ENCODE measurements around the gene GUCA2B.

GUCA2B gene

DNA sequence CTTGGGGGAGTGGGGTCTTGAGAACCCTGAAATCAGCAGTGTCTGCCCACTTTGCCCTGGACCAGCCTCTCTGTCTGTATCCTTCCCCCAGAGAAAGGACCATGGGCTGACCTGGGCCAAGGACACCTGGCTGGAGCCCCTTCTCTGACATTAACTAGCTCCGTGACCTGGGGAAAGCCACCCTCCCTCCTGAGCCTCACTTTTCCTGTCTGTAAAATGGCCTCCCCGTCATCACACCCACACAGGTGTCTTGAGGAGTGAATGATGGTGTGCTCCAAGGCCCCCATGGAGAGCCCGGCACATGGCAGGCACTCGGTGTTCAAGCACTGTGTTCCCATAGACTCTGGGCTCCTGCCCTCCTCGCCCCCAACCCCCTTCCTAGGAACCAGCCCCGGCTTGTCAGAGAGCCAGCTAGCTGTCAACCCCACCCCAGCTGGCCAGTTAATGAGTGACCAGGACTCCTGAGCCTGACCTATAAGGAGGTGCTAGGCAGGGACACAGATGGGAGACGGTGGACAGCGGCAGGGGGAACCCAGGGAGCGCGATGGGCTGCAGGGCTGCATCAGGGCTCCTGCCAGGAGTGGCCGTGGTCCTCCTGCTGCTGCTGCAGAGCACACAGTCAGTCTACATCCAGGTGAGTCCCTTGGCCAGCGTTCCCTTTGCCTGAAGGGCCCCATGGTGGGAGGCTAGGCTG is at the start of gene GUCA2B:
Gene GUCA2B, plus strand, starts transcription at position 504 of the 694 bp plus-strand sequence. Its CDS starts 41 bp downstream, at position 545.
- Histone ChIP-seq H3K9ac (ENCODE audit: low read length in 5 of 5) (no peak within 1 kb of the TSS), H3K27ac (ENCODE audit: low read depth, low read length) (no peak within 1 kb of the TSS), H3K27me3 (ENCODE audit: control insufficient read depth in 5 of 5, insufficient read depth in 4 of 5, low read length in 5 of 5) (no peaks in the 10 kb centered on the region), H3K4me3 (ENCODE audit: low read depth in 1 of 5, low read length in 5 of 5) (no peak within 1 kb of the TSS), H3K9me3 (ENCODE audit: control insufficient read depth in 5 of 5, low read length in 5 of 5) (no peaks in the 10 kb centered on the region), H3K36me3 (ENCODE audit: control insufficient read depth in 5 of 5, insufficient read depth in 5 of 5, low read length in 5 of 5) (no peaks in the 10 kb centered on the region), H3K4me1 (ENCODE audit: control insufficient read depth in 5 of 5, insufficient read depth in 5 of 5, low read length in 5 of 5) (no peaks in the 10 kb centered on the region)

GRCh38 chr1:42105025-42105424 is 48.2 kb upstream of the GUCA2B start:
- Histone ChIP-seq H3K27ac (ENCODE audit: low read depth, low read length) (no peak overlapping the region), H3K36me3 (ENCODE audit: control insufficient read depth in 5 of 5, insufficient read depth in 5 of 5, low read length in 5 of 5) (no peaks in the 10 kb centered on the region), H3K4me3 (ENCODE audit: low read depth in 1 of 5, low read length in 5 of 5) (no peak overlapping the region), H3K4me1 (ENCODE audit: control insufficient read depth in 5 of 5, insufficient read depth in 5 of 5, low read length in 5 of 5) (peaks cover 0 to 3% (median 0%) of the 10 kb centered on the region in 5 donors), H3K9me3 (ENCODE audit: control insufficient read depth in 5 of 5, low read length in 5 of 5) (peaks cover 0 to 4% (median 0%) of the 10 kb centered on the region in 5 donors), H3K27me3 (ENCODE audit: control insufficient read depth in 5 of 5, insufficient read depth in 4 of 5, low read length in 5 of 5) (peaks cover 0 to 2% (median 0%) of the 10 kb centered on the region in 5 donors), H3K9ac (ENCODE audit: low read length in 5 of 5) (no peak overlapping the region)

DNA sequence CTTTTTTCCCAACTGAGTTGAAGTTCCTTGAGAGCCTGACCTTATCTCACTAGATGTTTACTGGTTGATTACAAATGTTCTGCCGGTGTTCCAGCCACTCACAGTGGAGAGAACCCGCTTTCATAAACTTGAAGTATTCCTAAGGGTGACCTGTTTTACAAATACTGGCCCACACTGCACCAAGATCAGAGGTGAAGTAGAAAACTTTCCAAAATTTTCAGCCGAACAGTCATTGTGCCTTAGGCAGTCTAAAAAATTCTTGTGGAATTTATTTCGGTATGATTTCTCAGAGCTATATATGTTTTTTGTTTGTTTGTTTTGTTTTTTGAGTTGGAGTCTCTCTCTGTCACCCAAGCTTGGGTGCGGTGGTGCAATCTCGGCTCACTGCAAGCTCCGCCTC is 44.9 kb upstream of the GUCA2B start:
- Histone ChIP-seq H3K4me3 (ENCODE audit: low read depth in 1 of 5, low read length in 5 of 5) (no peak overlapping the region), H3K4me1 (ENCODE audit: control insufficient read depth in 5 of 5, insufficient read depth in 5 of 5, low read length in 5 of 5) (no peaks in the 10 kb centered on the region), H3K36me3 (ENCODE audit: control insufficient read depth in 5 of 5, insufficient read depth in 5 of 5, low read length in 5 of 5) (no peaks in the 10 kb centered on the region), H3K27ac (ENCODE audit: low read depth, low read length) (no peak overlapping the region), H3K9ac (ENCODE audit: low read length in 5 of 5) (no peak overlapping the region), H3K9me3 (ENCODE audit: control insufficient read depth in 5 of 5, low read length in 5 of 5) (no peaks in the 10 kb centered on the region), H3K27me3 (ENCODE audit: control insufficient read depth in 5 of 5, insufficient read depth in 4 of 5, low read length in 5 of 5) (peaks cover 0 to 2% (median 0%) of the 10 kb centered on the region in 5 donors)

- Histone ChIP-seq H3K9me3 (ENCODE audit: control insufficient read depth in 5 of 5, low read length in 5 of 5) (no peaks in the 10 kb centered on the region), H3K27ac (ENCODE audit: low read depth, low read length) (no peak overlapping the region), H3K4me1 (ENCODE audit: control insufficient read depth in 5 of 5, insufficient read depth in 5 of 5, low read length in 5 of 5) (no peaks in the 10 kb centered on the region), H3K9ac (ENCODE audit: low read length in 5 of 5) (no peak overlapping the region), H3K4me3 (ENCODE audit: low read depth in 1 of 5, low read length in 5 of 5) (no peak overlapping the region), H3K36me3 (ENCODE audit: control insufficient read depth in 5 of 5, insufficient read depth in 5 of 5, low read length in 5 of 5) (no peaks in the 10 kb centered on the region), H3K27me3 (ENCODE audit: control insufficient read depth in 5 of 5, insufficient read depth in 4 of 5, low read length in 5 of 5) (peaks cover 0 to 1% (median 0%) of the 10 kb centered on the region in 5 donors)
Observed at GRCh38 chr1:42109600-42109999, 43.6 kb upstream of the GUCA2B start.

GRCh38 chr1:42114229-42114628 is 39.0 kb upstream of the GUCA2B start:
- no peaks in the 10 kb centered on the region for H3K36me3 ChIP-seq (ENCODE audit: control insufficient read depth in 5 of 5, insufficient read depth in 5 of 5, low read length in 5 of 5)
- H3K27me3 ChIP-seq (ENCODE audit: control insufficient read depth in 5 of 5, insufficient read depth in 4 of 5, low read length in 5 of 5) = no peaks in the 10 kb centered on the region
- no peak overlapping the region for H3K9ac ChIP-seq (ENCODE audit: low read length in 5 of 5)
- no peak overlapping the region for H3K27ac ChIP-seq (ENCODE audit: low read depth, low read length)
- no peak overlapping the region for H3K4me3 ChIP-seq (ENCODE audit: low read depth in 1 of 5, low read length in 5 of 5)
- no peaks in the 10 kb centered on the region for H3K4me1 ChIP-seq (ENCODE audit: control insufficient read depth in 5 of 5, insufficient read depth in 5 of 5, low read length in 5 of 5)
- H3K9me3 ChIP-seq (ENCODE audit: control insufficient read depth in 5 of 5, low read length in 5 of 5) = no peaks in the 10 kb centered on the region

DNA sequence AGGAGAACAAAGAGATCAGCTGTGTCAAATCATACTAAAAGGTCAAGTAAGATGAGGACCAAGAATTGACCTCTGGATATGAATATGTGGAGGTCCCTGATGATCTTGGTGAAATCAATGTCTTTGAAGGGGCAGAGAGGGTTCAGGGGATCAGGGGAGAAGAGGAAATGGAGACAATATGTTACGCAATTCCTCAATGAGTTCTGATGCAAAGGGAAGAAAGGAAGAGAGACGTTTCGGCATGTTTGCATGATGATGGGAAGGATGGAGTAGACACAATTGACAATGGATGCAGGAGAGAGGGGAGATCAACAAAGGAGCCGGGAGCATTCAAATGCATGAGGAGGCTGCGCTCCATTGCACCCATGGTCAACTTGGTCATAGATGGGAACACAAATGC is 36.0 kb upstream of the GUCA2B start:
- Histone ChIP-seq H3K9ac (ENCODE audit: low read length in 5 of 5) (no peak overlapping the region), H3K9me3 (ENCODE audit: control insufficient read depth in 5 of 5, low read length in 5 of 5) (no peaks in the 10 kb centered on the region), H3K4me1 (ENCODE audit: control insufficient read depth in 5 of 5, insufficient read depth in 5 of 5, low read length in 5 of 5) (no peaks in the 10 kb centered on the region), H3K27me3 (ENCODE audit: control insufficient read depth in 5 of 5, insufficient read depth in 4 of 5, low read length in 5 of 5) (no peaks in the 10 kb centered on the region), H3K4me3 (ENCODE audit: low read depth in 1 of 5, low read length in 5 of 5) (no peak overlapping the region), H3K36me3 (ENCODE audit: control insufficient read depth in 5 of 5, insufficient read depth in 5 of 5, low read length in 5 of 5) (no peaks in the 10 kb centered on the region), H3K27ac (ENCODE audit: low read depth, low read length) (no peak overlapping the region)

DNA sequence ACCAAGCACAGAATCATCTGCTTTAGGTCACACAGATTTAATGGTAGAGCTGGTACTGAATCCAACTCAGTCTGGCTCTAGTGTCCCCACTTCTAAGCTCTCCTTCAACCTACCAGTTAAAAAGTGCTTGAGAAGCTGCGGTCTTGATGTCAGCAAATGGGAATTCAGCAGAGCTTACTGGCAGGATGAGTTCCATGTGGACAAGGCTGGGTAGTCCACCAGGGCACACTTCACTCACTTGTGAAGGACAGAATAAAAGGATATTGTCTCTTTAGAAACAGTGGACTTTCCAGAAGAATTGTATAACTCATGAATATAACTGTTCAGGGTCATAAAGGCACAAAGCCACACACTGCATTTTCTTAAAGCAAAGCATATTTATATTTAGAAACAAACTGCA is 35.1 kb upstream of the GUCA2B start:
- Histone ChIP-seq H3K27me3 (ENCODE audit: control insufficient read depth in 5 of 5, insufficient read depth in 4 of 5, low read length in 5 of 5) (no peaks in the 10 kb centered on the region), H3K9ac (ENCODE audit: low read length in 5 of 5) (no peak overlapping the region), H3K4me1 (ENCODE audit: control insufficient read depth in 5 of 5, insufficient read depth in 5 of 5, low read length in 5 of 5) (no peaks in the 10 kb centered on the region), H3K4me3 (ENCODE audit: low read depth in 1 of 5, low read length in 5 of 5) (no peak overlapping the region), H3K9me3 (ENCODE audit: control insufficient read depth in 5 of 5, low read length in 5 of 5) (peaks cover 0 to 7% (median 2%) of the 10 kb centered on the region in 5 donors), H3K27ac (ENCODE audit: low read depth, low read length) (no peak overlapping the region), H3K36me3 (ENCODE audit: control insufficient read depth in 5 of 5, insufficient read depth in 5 of 5, low read length in 5 of 5) (no peaks in the 10 kb centered on the region)

DNA sequence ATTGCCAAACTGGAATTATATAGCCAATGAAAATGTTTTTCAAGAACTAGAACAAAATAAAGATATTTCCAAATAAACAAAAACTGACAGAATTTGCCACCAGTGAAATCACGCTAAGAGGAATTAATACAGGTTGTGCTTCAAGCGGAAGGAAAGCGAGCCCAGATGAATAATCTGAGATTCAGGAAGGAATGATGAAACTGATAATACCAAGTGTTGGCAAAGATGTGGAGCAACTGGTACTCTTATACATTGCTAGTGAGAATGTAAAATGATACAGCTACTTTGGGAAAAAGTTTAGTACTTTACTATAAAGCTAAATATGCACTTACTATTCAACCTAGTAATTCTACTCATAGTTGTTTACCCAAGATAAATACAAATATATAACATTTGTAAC is 30.8 kb upstream of the GUCA2B start:
- Histone ChIP-seq H3K4me1 (ENCODE audit: control insufficient read depth in 5 of 5, insufficient read depth in 5 of 5, low read length in 5 of 5) (no peaks in the 10 kb centered on the region), H3K4me3 (ENCODE audit: low read depth in 1 of 5, low read length in 5 of 5) (no peak overlapping the region), H3K27ac (ENCODE audit: low read depth, low read length) (no peak overlapping the region), H3K9ac (ENCODE audit: low read length in 5 of 5) (no peak overlapping the region), H3K36me3 (ENCODE audit: control insufficient read depth in 5 of 5, insufficient read depth in 5 of 5, low read length in 5 of 5) (no peaks in the 10 kb centered on the region), H3K27me3 (ENCODE audit: control insufficient read depth in 5 of 5, insufficient read depth in 4 of 5, low read length in 5 of 5) (no peaks in the 10 kb centered on the region), H3K9me3 (ENCODE audit: control insufficient read depth in 5 of 5, low read length in 5 of 5) (peaks cover 0 to 7% (median 2%) of the 10 kb centered on the region in 5 donors)

GRCh38 chr1:42125552-42125951 is 27.7 kb upstream of the GUCA2B start:
- Histone ChIP-seq H3K4me1 (ENCODE audit: control insufficient read depth in 5 of 5, insufficient read depth in 5 of 5, low read length in 5 of 5) (no peaks in the 10 kb centered on the region), H3K27ac (ENCODE audit: low read depth, low read length) (no peak overlapping the region), H3K4me3 (ENCODE audit: low read depth in 1 of 5, low read length in 5 of 5) (no peak overlapping the region), H3K36me3 (ENCODE audit: control insufficient read depth in 5 of 5, insufficient read depth in 5 of 5, low read length in 5 of 5) (no peaks in the 10 kb centered on the region), H3K9me3 (ENCODE audit: control insufficient read depth in 5 of 5, low read length in 5 of 5) (peaks cover 0 to 7% (median 2%) of the 10 kb centered on the region in 5 donors), H3K27me3 (ENCODE audit: control insufficient read depth in 5 of 5, insufficient read depth in 4 of 5, low read length in 5 of 5) (no peaks in the 10 kb centered on the region), H3K9ac (ENCODE audit: low read length in 5 of 5) (no peak overlapping the region)

- Histone ChIP-seq H3K4me3 (ENCODE audit: low read depth in 1 of 5, low read length in 5 of 5) (no peak overlapping the region), H3K27ac (ENCODE audit: low read depth, low read length) (no peak overlapping the region), H3K9ac (ENCODE audit: low read length in 5 of 5) (no peak overlapping the region), H3K27me3 (ENCODE audit: control insufficient read depth in 5 of 5, insufficient read depth in 4 of 5, low read length in 5 of 5) (no peaks in the 10 kb centered on the region), H3K4me1 (ENCODE audit: control insufficient read depth in 5 of 5, insufficient read depth in 5 of 5, low read length in 5 of 5) (no peaks in the 10 kb centered on the region), H3K9me3 (ENCODE audit: control insufficient read depth in 5 of 5, low read length in 5 of 5) (peaks cover 0 to 2% (median 0%) of the 10 kb centered on the region in 5 donors), H3K36me3 (ENCODE audit: control insufficient read depth in 5 of 5, insufficient read depth in 5 of 5, low read length in 5 of 5) (no peaks in the 10 kb centered on the region)
Observed at GRCh38 chr1:42127767-42128166, 25.4 kb upstream of the GUCA2B start.

Measured in subcutaneous abdominal adipose tissue (tissue), 5 donors.